Stromal cell of bone marrow (primary cell): ENCODE results near the gene GLUD1.
"Not testable (repeated sequence)": the region's sequence is repeated elsewhere in the genome, so short reads cannot be mapped to it uniquely, and the experiment has no call there.

Experiments
- DNase-seq: peaks from one replicate; pipeline ENCODE4 v3.0.0-alpha.2; 2012; ENCODE audit warnings: low read depth

GLUD1 gene

GRCh38 chr10:87089746-87090145 lies 4.9 kb downstream of the GLUD1 start:
- DNase-seq, result no peak

GRCh38 chr10:87085537-87085936 lies 9.1 kb downstream of the GLUD1 start:
- no peak for DNase-seq

DNA sequence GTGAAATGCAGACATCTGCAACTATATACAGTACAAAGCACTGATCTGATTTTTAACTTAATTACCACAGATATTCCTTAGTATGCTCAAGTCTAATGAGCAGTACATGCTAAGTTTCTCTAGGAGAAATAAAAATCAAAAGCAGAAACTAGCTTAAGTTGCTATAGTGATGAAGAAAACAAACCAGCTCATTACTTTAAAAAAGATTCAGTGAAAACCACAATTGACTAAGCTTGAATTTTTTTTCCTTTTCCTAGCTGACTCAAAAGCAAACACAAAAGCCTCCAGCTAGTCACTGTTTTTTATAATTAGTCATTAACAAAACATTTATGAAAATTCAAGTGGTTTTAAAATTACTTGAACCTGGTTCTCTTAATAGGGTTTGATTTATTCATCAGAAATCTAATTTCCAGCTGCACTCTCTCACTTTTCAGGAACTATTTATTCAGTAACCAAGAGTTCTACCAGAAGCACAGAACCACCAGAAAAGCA lies 10.3 kb downstream of the GLUD1 start:
- peak; percentile 76 for DNase-seq

DNA sequence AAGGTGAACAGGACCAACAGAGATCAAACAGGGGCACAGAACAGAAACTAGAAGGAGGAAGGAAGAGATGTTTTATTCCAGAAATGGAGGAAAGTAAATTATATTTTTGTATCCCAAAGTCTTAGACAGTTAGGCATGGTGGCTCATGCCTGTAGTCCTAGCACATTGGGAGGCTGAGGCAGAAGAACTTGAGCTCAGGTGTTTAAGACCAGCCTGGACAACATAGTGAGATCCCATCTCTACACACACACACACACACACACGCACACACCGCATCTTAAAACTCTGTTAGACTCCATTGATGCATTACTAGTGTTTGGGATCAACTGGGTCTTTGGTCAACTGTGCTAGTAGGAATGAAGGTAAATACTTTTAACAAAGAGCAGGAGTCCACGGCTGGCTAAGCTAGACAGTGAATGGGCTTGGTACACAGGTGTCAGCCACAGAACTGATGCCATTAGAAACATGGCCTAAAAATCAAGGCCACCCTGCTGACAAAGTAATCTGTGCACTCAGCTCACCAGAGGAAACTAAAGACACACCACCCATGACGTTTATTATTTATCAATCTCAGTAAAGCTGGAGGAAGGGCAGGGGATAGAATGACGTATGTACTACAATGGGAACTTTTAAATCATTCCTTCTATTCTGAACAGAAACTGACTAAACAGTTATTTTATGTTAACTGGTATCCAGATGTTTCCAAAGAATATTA lies 10.9 kb downstream of the GLUD1 start:
- peak; percentile 74 for DNase-seq

DNA sequence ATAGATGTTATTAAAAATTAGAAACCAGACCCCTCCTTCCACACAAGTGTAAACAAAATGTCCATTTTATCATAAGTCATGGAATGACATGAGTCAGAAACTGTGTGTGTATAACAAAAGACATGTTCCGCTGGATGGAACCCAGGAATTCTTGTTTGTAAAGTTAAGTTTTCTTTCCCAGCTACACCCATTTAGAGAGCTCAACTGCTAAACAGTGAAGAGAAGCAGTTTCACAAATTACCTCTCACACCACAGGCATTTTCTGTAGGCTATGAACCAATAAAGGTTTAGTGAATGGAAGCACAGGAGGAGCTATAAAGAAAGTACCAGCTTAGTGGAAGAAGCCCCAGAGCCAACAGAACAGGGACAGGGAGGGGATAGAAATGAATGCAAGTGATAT lies 12.4 kb downstream of the GLUD1 start:
- peak; percentile 63 for DNase-seq

GRCh38 chr10:87081574-87081973 lies 13.1 kb downstream of the GLUD1 start:
- DNase-seq, result not testable (repeated sequence)

GRCh38 chr10:87080621-87081020 lies 14.0 kb downstream of the GLUD1 start:
- not testable (repeated sequence) for DNase-seq

- no peak for DNase-seq
These were observed 15.4 kb downstream of the GLUD1 start for GRCh38 chr10:87079106-87079836.

GRCh38 chr10:87076421-87076820 lies 18.2 kb downstream of the GLUD1 start:
- not testable (repeated sequence) for DNase-seq

DNA sequence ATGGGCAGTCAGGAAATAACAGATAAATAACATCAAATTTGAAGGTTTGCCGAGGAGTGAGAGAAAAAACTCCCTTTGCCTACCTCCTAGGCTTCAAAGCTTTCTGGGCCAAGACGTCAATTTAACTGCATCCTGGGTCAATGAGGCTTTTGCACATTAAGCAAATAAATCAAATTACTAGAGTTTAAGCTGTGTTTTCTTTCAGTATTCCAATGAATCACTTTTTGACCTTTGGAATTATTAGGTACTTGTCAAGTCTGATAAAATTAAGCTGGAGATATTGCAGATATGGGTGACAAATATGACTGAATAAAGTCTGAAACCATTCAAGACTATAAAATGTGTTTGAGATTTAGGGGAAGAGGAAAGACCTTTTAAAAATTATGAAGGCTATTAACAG lies 22.2 kb downstream of the GLUD1 start:
- no peak for DNase-seq

GRCh38 chr10:87068281-87068680 lies 26.4 kb downstream of the GLUD1 start:
- no peak for DNase-seq

- no peak for DNase-seq
These were observed 27.8 kb downstream of the GLUD1 start for GRCh38 chr10:87066865-87067264.

DNA sequence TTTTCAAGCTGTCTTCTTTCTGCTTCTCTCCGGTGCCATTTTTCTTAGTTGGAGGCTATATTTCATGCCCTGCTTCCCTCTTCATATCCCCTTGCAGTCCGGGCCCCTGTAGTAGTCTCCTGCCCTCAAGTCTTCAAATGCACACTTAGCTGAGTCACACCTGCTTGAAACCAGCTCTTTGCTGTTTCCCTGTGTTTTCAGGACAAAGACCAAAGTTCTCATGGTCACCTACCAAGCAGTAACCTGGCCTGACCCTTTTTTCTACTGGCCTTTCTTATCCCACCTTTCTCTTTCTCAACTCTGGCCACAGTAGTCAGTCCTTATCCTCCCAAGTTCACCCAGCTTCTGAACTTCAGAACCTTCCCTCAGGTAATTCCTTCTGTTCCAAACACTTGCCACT lies 28.5 kb downstream of the GLUD1 start:
- DNase-seq, result no peak

- DNase-seq, result no peak
These were observed 30.0 kb downstream of the GLUD1 start for GRCh38 chr10:87064651-87065050.

DNA sequence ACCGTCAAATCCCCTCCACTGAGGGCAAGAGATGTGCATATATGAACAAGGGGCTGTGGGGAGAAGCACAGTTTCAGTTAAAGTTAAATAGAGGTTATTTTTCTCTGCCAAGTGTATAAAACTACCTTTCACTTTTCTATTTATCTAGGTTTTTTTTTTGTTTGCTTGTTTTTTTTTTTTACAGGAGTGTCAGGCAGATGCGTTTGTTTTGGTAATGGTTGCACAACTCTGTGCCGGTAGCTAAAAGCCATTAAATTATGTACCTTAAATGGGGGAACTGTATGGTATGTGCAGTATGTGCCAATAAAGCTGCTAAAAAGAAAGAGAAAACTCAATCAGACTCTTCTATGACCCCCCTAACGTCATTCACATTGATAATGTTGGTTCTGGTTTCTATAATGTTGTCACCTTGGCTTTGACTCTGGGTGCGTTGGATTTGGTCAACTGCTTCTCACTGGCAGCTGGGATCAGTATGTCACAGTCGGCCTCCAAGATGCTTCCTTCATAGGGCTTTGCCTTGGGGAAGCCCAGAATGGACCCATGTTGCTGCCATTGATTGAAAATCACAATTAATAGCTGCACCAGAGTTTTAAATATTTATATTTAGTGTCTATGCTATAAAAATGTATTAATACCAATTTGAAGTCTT lies 34.2 kb downstream of the GLUD1 start:
- no peak for DNase-seq

GRCh38 chr10:87059401-87059800 lies 35.2 kb downstream of the GLUD1 start:
- DNase-seq, result no peak

- DNase-seq, result no peak
These were observed 36.5 kb downstream of the GLUD1 start for GRCh38 chr10:87058171-87058570.

- peak; percentile 44 for DNase-seq
These were observed 40.0 kb downstream of the GLUD1 start for GRCh38 chr10:87054373-87055295.

- DNase-seq, result no peak
These were observed 41.0 kb downstream of the GLUD1 start for GRCh38 chr10:87053577-87054181.

GRCh38 chr10:87053111-87053510 lies 41.5 kb downstream of the GLUD1 start:
- no peak for DNase-seq

DNA sequence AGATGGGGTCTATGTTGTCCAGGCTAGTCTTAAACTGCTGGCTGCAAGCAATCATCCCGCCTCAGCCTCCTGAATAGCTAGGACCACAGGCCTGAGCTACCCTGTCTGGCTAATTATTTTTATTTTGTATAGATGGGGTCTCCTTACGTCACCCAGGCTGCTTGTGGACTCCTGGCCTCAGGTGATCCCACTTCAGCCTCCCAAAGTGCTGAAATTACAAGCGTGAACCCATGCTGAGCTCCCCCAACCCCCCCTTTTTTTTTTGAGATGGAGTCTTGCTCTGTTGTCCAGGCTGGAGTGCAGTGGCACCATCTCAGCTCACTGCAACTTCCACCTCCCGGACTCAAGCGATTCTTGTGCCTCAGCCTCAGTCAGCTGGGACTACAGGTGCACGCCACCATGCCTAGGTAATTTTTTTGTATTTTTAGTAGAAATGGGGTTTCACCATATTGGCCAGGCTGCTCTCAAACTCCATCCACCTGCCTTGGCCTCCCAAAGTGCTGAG lies 49.2 kb downstream of the GLUD1 start:
- no peak for DNase-seq
